Lung (tissue), 12 donors: Measurements from ENCODE around the gene SLC4A9. TPM values are rescaled to one million over a fixed set of nuclear protein-coding genes. Genes with fewer than 3 reads are reported as not detected.
A peak's percentile ranks its signal among the peaks of the same experiment; 100 is the strongest.

Experiments
- ATAC-seq: fragments of 200-7000 bp; cut with Tn5 transposase; one replicate; pipeline ENCODE4 v1.9.1; 2020; ENCODE audit warnings: moderate number of reproducible peaks; ENCODE audit not compliant: insufficient read depth, low FRiP score
- DNase-seq, 3 donors: peaks; one replicate each; pipeline ENCODE4 v3.0.0-alpha.2; 2013 to 2017
- H3K27ac ChIP-seq, 2 donors: one replicate each; pipeline ENCODE4 v1.5.1; 2013; ENCODE audit warnings: mild to moderate bottlenecking in 2 of 2, moderate library complexity in 2 of 2, control low read depth in 1 of 2, inconsistent platforms in 1 of 2, low read depth in 1 of 2, low read length in 1 of 2
- H3K27me3 ChIP-seq, 3 donors: one replicate each; pipeline ENCODE4 v1.5.1; 2013; ENCODE audit warnings: low read length in 2 of 3; ENCODE audit not compliant: control insufficient read depth in 3 of 3, insufficient read depth in 3 of 3
- H3K36me3 ChIP-seq, 4 donors: one replicate each; pipeline ENCODE4 v1.5.1; 2013; ENCODE audit warnings: low read length in 4 of 4, mild to moderate bottlenecking in 1 of 4, moderate library complexity in 1 of 4; ENCODE audit not compliant: control insufficient read depth in 4 of 4, insufficient read depth in 4 of 4
- H3K4me1 ChIP-seq, 5 donors: one replicate each; pipeline ENCODE4 v1.5.1; 2013; ENCODE audit warnings: low read length in 5 of 5, mild to moderate bottlenecking in 2 of 5, moderate library complexity in 1 of 5; ENCODE audit not compliant: control insufficient read depth in 5 of 5, insufficient read depth in 5 of 5
- H3K4me3 ChIP-seq: one replicate; pipeline ENCODE4 v1.5.1; 2013; ENCODE audit warnings: mild to moderate bottlenecking, control low read depth, moderate library complexity
- H3K9ac ChIP-seq, 2 donors: one replicate each; pipeline ENCODE4 v1.5.1; 2013; ENCODE audit warnings: low read length in 2 of 2, control low read depth in 1 of 2; ENCODE audit not compliant: insufficient read depth in 1 of 2
- H3K9me3 ChIP-seq, 4 donors: one replicate each; pipeline ENCODE4 v1.5.1; 2013; ENCODE audit warnings: low read length in 3 of 4, mild to moderate bottlenecking in 1 of 4, moderate library complexity in 1 of 4; ENCODE audit not compliant: control insufficient read depth in 4 of 4, insufficient read depth in 3 of 4
- CTCF ChIP-seq: IDR thresholded peaks from 2 replicates; pipeline ENCODE4 v1.5.1; 2012; ENCODE audit warnings: mild to moderate bottlenecking; ENCODE audit errors: control extremely low read depth, extremely low read depth
- WGBS, 2 donors: extraction: QIAGEN DNeasy Blood & Tissue Kit; methylation state at CpG; one replicate each; pipeline ENCODE4 v1.1.7; 2013; 5-methylcytosine and 5-hydroxymethylcytosine counted together
- polyA plus RNA-seq, 2 donors: library from polyadenylated mRNA; stranded (reverse); fragments of 200-250 nt; gene quantifications; one replicate each; pipeline ENCODE4 v1.2.1, GENCODE V29; 2013
- total RNA-seq, 2 donors: library from RNA; depleted of rRNA in 1 of 2; stranded (reverse); fragments of >200 nt in 1 of 2; gene quantifications; one replicate each; pipeline ENCODE4 v1.2.1, GENCODE V29; 2014 to 2021
- donor health status: control.
- donor health status: control.
- donor health status: Bipolar disorder and iron deficiency.
- donor health status: healthy.
- donor health status: DM: yes; HTN: yes; CAD: no.

Gene SLC4A9
- total and polyA plus RNA-seq, 4 donors: 0.05 to 0.18 (median 0.09) TPM

GRCh38 chr5:140325486-140325885 lies 34.5 kb upstream of the SLC4A9 start:
- no peak overlapping the region for H3K9ac ChIP-seq
- H3K9me3 ChIP-seq: no peaks in the 10 kb centered on the region
- no peaks in the 10 kb centered on the region for H3K27me3 ChIP-seq
- DNase-seq (no peak), ATAC-seq (no peak)
- H3K27ac ChIP-seq: no peak overlapping the region
- no peak overlapping the region for H3K4me3 ChIP-seq
- H3K4me1 ChIP-seq: peaks cover 13 to 37% (median 25%) of the 10 kb centered on the region in 5 donors
- no peak for TF ChIP-seq CTCF
- 90 to 96% methylated on average over 3 of the region's 3 CpGs for WGBS, 2 donors
- H3K36me3 ChIP-seq: no peaks in the 10 kb centered on the region

GRCh38 chr5:140327589-140327988 lies 32.4 kb upstream of the SLC4A9 start:
- DNase-seq (peak in 2 of 3 donors; percentile 47 to 64), ATAC-seq (no peak)
- TF ChIP-seq CTCF: no peak
- H3K27ac ChIP-seq: no peak overlapping the region
- no peak overlapping the region for H3K4me3 ChIP-seq
- 38 to 59% methylated on average over 2 of the region's 2 CpGs for WGBS, 2 donors
- H3K9me3 ChIP-seq: no peaks in the 10 kb centered on the region
- H3K9ac ChIP-seq: no peak overlapping the region
- H3K27me3 ChIP-seq: no peaks in the 10 kb centered on the region
- H3K36me3 ChIP-seq: peaks cover 0 to 8% (median 0%) of the 10 kb centered on the region in 4 donors
- H3K4me1 ChIP-seq: peaks cover 12 to 31% (median 22%) of the 10 kb centered on the region in 5 donors

GRCh38 chr5:140328036-140328764 lies 31.8 kb upstream of the SLC4A9 start:
- H3K9ac ChIP-seq: no peak overlapping the region
- no peak for ATAC-seq
- no peaks in the 10 kb centered on the region for H3K27me3 ChIP-seq
- no peak for DNase-seq
- no peak overlapping the region for H3K27ac ChIP-seq
- H3K9me3 ChIP-seq: no peaks in the 10 kb centered on the region
- TF ChIP-seq CTCF: no peak
- H3K36me3 ChIP-seq: peaks cover 0 to 12% (median 1%) of the 10 kb centered on the region in 4 donors
- no peak overlapping the region for H3K4me3 ChIP-seq
- 80 to 86% methylated on average over 8 of the region's 8 CpGs for whole genome bisulfite sequencing, 2 donors
- H3K4me1 ChIP-seq: peaks cover 6 to 25% (median 16%) of the 10 kb centered on the region in 5 donors
